ENCODE measurements around the gene USB1.

DNA sequence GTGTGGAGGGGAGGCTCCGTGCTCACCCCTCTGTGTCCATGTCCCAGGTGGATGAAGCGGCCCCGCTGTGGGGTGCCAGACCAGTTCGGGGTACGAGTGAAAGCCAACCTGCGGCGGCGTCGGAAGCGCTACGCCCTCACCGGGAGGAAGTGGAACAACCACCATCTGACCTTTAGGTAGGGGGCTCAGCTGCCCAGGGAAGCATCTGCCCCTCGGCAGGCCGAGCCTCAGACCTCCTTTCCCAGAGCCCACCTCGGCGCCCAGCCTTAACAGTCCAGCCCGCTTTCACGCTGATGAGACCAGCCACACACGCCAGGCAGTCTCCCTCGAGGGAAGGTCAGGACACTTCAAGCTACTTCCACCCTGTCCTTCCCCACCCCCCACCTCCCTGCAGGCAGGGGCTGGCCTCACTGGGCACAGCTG is 37.0 kb downstream of the USB1 start:
- no peak for TF ChIP-seq POLR2A (IDR thresholded peaks at IDR 0.05; ENCODE audit: low read depth, low read length)
- no peak for TF ChIP-seq TAF1 (IDR thresholded peaks at IDR 0.05; ENCODE audit: low read depth, low read length)
